ENCODE measurements around the gene CDCA5. TPM values are rescaled to one million over a fixed set of nuclear protein-coding genes. Genes with fewer than 3 reads are reported as not detected.

Gene CDCA5
- total RNA-seq, 1 experiment from 2014 or later, result 94.8 TPM

DNA sequence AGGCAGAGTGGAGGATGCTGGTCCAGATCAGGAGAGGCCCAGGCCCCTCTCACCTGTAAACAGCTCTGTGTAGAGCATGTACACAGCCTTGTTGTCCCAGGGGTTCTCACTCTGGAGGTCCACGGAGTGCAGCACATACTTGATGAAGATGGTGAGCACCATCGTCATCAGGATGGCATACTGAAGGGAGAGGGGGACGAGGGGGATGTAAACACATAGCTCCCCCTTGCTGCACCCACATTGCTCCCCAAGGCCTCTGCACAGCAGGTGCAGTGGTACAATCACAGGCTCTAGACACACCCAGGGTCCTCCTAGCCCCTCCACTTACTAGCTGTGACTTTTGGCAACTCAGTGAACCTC lies 47.6 kb upstream of the CDCA5 start:
- DNase-seq, result no peak
- H4K20me1 ChIP-seq (ENCODE audit: control insufficient read depth, insufficient read depth, insufficient read length), result no peaks in the 10 kb centered on the region
- peaks cover 17 to 22% of the 10 kb centered on the region in 2 experiments for H3K4me1 Mint-ChIP-seq
- H3T11ph ChIP-seq (ENCODE audit: low read length), result no peak overlapping the region
- H2BK15ac ChIP-seq (ENCODE audit: low read depth, low read length), result no peak overlapping the region
- H3K4me1 ChIP-seq (ENCODE audit: insufficient read depth, low read length), result no peaks in the 10 kb centered on the region
- H3K79me1 ChIP-seq (ENCODE audit: insufficient read depth, low read depth, low read length, poor library complexity, severe bottlenecking), result no peaks in the 10 kb centered on the region
- no peak overlapping the region for H2BK12ac ChIP-seq (ENCODE audit: insufficient read length, low read depth, low read length)
- no CpG with 5 or more reads among the region's 3 CpGs for WGBS (ENCODE audit: extremely low coverage, insufficient read length, low lambda C conversion rate)
- H2BK120ac ChIP-seq (ENCODE audit: low read depth, low read length, poor library complexity, severe bottlenecking), result no peak overlapping the region
- H3K18ac ChIP-seq (ENCODE audit: insufficient read length, low read depth, low read length), result no peak overlapping the region
- H4K8ac ChIP-seq (replicated peaks; ENCODE audit: insufficient read length, low read depth, low read length), result no peak overlapping the region
- H3K27me3 ChIP-seq (ENCODE audit: insufficient read depth, low read length), result no peaks in the 10 kb centered on the region
- no peak overlapping the region for H3K14ac ChIP-seq (ENCODE audit: insufficient read depth, low read length)
- H3K27ac Mint-ChIP-seq, result no peak overlapping the region; a peak in 2 of 7 replicates
- no peaks in the 10 kb centered on the region; a peak in 1 of 5 replicates for H3K9me3 Mint-ChIP-seq
- H3K4me2 ChIP-seq (ENCODE audit: insufficient read depth, insufficient read length, low read length), result no peak overlapping the region
- H3K9me3 ChIP-seq (ENCODE audit: control insufficient read depth, low read depth, low read length), result no peaks in the 10 kb centered on the region
- H3K9ac ChIP-seq (ENCODE audit: extremely low read depth, insufficient read length, low read length), result no peak overlapping the region
- H3K27me3 Mint-ChIP-seq (ENCODE audit: low read depth), result no peaks in the 10 kb centered on the region
- H3K79me2 ChIP-seq (ENCODE audit: insufficient read depth, low read length), result no peaks in the 10 kb centered on the region
- no peak overlapping the region for H3K4ac ChIP-seq (ENCODE audit: low read depth, low read length)
- H4K91ac ChIP-seq (ENCODE audit: insufficient read length, low read depth, low read length), result no peak overlapping the region
- H3K4me3 Mint-ChIP-seq, result no peak overlapping the region
- peaks cover 8 to 46% (median 42%) of the 10 kb centered on the region in 3 experiments; a peak in 6 of 7 replicates for H3K36me3 Mint-ChIP-seq (ENCODE audit: insufficient read depth in 1 of 3, low read depth in 3 of 3)
- H2BK5ac ChIP-seq (ENCODE audit: insufficient read length, low read length), result no peak overlapping the region
- H3K23ac ChIP-seq (ENCODE audit: insufficient read length, low read depth, low read length), result no peak overlapping the region
- H2BK20ac ChIP-seq (ENCODE audit: low read depth, low read length, poor library complexity, severe bottlenecking), result no peak overlapping the region
- no peak overlapping the region for H4K5ac ChIP-seq (ENCODE audit: insufficient read length, low read depth, low read length)
- no peak overlapping the region for H3K27ac ChIP-seq (ENCODE audit: insufficient read length, low read depth, low read length)
- H3K23me2 ChIP-seq (ENCODE audit: insufficient read length, low read depth, low read length, poor library complexity, severe bottlenecking), result peaks cover 14% of the 10 kb centered on the region
- no peak overlapping the region for H3K56ac ChIP-seq (ENCODE audit: insufficient read length, low read depth, low read length)
- TF ChIP-seq CTCF (conservative IDR thresholded peaks at IDR 0.05), result no peak
- no peak overlapping the region for H2AFZ ChIP-seq (ENCODE audit: low read length)
- no peak overlapping the region for H2AK5ac ChIP-seq (ENCODE audit: insufficient read length, low read length)

Data from H9 (cell line).